K562 (cell line): ENCODE results near the gene FOXF2. TPM values are rescaled to one million over a fixed set of nuclear protein-coding genes. Genes with fewer than 3 reads are reported as not detected.

ENCODE experiments used
- SIN3A ChIP-seq, 2 experiments: fragments of 150-350 bp in 1 of 2; IDR thresholded peaks; 2 replicates each; pipeline ENCODE4 v1.6.1; 2011 to 2016; ENCODE audit warnings: borderline replicate concordance in 2 of 2, low read depth in 2 of 2, low read length in 2 of 2, mild to moderate bottlenecking in 2 of 2, moderate library complexity in 2 of 2; ENCODE audit not compliant: control insufficient read depth in 1 of 2
- ZNF253 ChIP-seq: fragments of 250-450 bp; sonication (Bioruptor Pico); conservative IDR thresholded peaks from 2 replicates; pipeline ENCODE4 v1.6.1; 2021; ENCODE audit warnings: mild to moderate bottlenecking
- polyA plus RNA-seq, 8 experiments: library from polyadenylated mRNA; depleted of rRNA in 4 of 8; stranded (reverse) in 5 of 8; unstranded in 3 of 8; fragments of >200 nt; fragmentation: Nextera tagmentation in 2 of 8; fragmentation: Illumina TruSeq in 1 of 8; extraction: Ambion mirVana in 2 of 8; extraction: Trizol in 1 of 8; gene quantifications; 2 replicates each; pipeline versions ENCODE4 v1.2.1 to v1.2.3, GENCODE V29; 2011 to 2014; ENCODE audit warnings: inconsistent platforms in 1 of 8, missing spikeins in 1 of 8
- total RNA-seq, 7 experiments: library from RNA; depleted of rRNA in 6 of 7; stranded (reverse); fragments of >200 nt in 6 of 7; fragmentation: Illumina TruSeq in 2 of 7; extraction: Trizol in 2 of 7; gene quantifications; 2 replicates each; pipeline versions ENCODE4 v1.2.1 to v1.2.3, GENCODE V29; 2011 to 2021; ENCODE audit warnings: low replicate concordance in 1 of 7
- TF ChIP-seq, protein P1 (sequence below): sonication (generic); formaldehyde crosslinking; IDR thresholded peaks from 2 replicates; pipeline ENCODE4 v1.8.0; 2022; ENCODE audit warnings: missing genetic modification reagents, mild to moderate bottlenecking, borderline replicate concordance
- TF ChIP-seq, protein P2 (sequence below): sonication (generic); formaldehyde crosslinking; IDR thresholded peaks from 2 replicates; pipeline ENCODE4 v1.8.0; 2022; ENCODE audit warnings: mild to moderate bottlenecking, low read depth, missing genetic modification reagents
- TF ChIP-seq, protein P3 (sequence below): sonication (generic); formaldehyde crosslinking; IDR thresholded peaks from 2 replicates; pipeline ENCODE4 v1.8.1; 2023; ENCODE audit warnings: mild to moderate bottlenecking, missing genetic modification reagents

The FOXF2 gene
- total and polyA plus RNA-seq, 9 of the 15 experiments (the other 6 are each of a cell fraction or from before 2014, with no cell fraction given), result not detected

- TF ChIP-seq, protein P1, sequence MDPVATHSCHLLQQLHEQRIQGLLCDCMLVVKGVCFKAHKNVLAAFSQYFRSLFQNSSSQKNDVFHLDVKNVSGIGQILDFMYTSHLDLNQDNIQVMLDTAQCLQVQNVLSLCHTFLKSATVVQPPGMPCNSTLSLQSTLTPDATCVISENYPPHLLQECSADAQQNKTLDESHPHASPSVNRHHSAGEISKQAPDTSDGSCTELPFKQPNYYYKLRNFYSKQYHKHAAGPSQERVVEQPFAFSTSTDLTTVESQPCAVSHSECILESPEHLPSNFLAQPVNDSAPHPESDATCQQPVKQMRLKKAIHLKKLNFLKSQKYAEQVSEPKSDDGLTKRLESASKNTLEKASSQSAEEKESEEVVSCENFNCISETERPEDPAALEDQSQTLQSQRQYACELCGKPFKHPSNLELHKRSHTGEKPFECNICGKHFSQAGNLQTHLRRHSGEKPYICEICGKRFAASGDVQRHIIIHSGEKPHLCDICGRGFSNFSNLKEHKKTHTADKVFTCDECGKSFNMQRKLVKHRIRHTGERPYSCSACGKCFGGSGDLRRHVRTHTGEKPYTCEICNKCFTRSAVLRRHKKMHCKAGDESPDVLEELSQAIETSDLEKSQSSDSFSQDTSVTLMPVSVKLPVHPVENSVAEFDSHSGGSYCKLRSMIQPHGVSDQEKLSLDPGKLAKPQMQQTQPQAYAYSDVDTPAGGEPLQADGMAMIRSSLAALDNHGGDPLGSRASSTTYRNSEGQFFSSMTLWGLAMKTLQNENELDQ (CRISPR knock-in tag), result no peak
- TF ChIP-seq, protein P2, sequence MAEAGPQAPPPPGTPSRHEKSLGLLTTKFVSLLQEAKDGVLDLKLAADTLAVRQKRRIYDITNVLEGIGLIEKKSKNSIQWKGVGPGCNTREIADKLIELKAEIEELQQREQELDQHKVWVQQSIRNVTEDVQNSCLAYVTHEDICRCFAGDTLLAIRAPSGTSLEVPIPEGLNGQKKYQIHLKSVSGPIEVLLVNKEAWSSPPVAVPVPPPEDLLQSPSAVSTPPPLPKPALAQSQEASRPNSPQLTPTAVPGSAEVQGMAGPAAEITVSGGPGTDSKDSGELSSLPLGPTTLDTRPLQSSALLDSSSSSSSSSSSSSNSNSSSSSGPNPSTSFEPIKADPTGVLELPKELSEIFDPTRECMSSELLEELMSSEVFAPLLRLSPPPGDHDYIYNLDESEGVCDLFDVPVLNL (CRISPR knock-in tag), result no peak
- TF ChIP-seq, protein P3, sequence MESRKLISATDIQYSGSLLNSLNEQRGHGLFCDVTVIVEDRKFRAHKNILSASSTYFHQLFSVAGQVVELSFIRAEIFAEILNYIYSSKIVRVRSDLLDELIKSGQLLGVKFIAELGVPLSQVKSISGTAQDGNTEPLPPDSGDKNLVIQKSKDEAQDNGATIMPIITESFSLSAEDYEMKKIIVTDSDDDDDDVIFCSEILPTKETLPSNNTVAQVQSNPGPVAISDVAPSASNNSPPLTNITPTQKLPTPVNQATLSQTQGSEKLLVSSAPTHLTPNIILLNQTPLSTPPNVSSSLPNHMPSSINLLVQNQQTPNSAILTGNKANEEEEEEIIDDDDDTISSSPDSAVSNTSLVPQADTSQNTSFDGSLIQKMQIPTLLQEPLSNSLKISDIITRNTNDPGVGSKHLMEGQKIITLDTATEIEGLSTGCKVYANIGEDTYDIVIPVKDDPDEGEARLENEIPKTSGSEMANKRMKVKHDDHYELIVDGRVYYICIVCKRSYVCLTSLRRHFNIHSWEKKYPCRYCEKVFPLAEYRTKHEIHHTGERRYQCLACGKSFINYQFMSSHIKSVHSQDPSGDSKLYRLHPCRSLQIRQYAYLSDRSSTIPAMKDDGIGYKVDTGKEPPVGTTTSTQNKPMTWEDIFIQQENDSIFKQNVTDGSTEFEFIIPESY (CRISPR knock-in tag), result no peak
- TF ChIP-seq SIN3A (IDR thresholded peaks at IDR 0.05; ENCODE audit: borderline replicate concordance in 2 of 2, control insufficient read depth in 1 of 2, low read depth in 2 of 2, low read length in 2 of 2) (no peak), ZNF253 (CRISPR knock-in tag) (no peak)
Observed at GRCh38 chr6:1426416-1426815, 37.0 kb downstream of the FOXF2 start (continued).
